Fibroblast of skin of right biceps (primary cell): ENCODE measurements around the gene TWNK.
A peak's percentile ranks its signal among the peaks of the same experiment; 100 is the strongest.

Experiments used
- DNase-seq: peaks from one replicate; pipeline ENCODE4 v3.0.0-alpha.2; 2013

The TWNK gene

GRCh38 chr10:100998183-100998990 is 11.0 kb downstream of the TWNK start:
- peak; percentile 87 for DNase-seq

- peak; percentile 80 for DNase-seq
These were observed 11.8 kb downstream of the TWNK start for GRCh38 chr10:100998991-100999741.

GRCh38 chr10:100999742-101000126 is 12.4 kb downstream of the TWNK start, which contains the start of gene LZTS2:
TSS of gene LZTS2 (plus strand) at chr10:100999808. CDS start at chr10:101002539, 2,731 bp downstream.
- DNase-seq: no peak

DNA sequence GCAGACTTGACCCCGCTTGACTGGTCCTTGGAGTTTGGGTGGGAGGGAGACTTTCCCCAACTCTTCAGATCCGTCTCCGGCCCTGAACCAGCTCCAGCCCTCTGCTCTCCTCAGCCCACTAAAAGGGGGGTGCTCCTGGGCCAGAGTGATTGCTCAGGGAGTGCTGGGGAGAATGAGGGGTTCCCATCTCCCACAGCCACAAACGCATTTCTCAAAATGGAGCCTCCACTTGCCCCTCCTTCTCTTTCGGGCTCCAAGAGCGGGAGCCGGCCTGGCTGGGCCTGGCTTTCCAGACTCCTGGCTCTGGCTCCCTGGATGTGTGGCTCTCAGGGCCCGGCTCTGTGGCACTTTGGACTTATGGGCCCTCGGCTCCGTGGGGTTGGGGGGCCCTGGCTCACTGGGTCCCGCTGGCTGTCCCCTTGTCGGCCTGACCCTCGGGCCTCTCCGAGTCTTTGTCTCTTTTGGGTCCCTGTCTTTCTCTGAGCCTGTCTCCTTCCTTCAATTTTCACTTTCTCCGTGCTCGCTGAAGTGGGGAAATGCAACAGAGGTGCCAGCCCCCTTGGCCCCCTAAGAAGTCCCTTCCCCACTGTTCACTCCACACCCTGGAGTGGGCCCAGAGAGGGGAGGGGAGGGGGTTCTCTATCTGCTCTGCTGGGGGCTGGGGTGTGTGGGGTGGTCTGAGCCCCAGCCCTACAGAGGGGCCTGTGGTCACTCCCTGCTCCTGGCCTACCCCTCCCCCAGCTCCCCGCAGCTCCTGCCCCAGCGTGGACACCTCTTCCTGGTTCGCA is 13.0 kb downstream of the TWNK start:
- DNase-seq: peak; percentile 25

DNA sequence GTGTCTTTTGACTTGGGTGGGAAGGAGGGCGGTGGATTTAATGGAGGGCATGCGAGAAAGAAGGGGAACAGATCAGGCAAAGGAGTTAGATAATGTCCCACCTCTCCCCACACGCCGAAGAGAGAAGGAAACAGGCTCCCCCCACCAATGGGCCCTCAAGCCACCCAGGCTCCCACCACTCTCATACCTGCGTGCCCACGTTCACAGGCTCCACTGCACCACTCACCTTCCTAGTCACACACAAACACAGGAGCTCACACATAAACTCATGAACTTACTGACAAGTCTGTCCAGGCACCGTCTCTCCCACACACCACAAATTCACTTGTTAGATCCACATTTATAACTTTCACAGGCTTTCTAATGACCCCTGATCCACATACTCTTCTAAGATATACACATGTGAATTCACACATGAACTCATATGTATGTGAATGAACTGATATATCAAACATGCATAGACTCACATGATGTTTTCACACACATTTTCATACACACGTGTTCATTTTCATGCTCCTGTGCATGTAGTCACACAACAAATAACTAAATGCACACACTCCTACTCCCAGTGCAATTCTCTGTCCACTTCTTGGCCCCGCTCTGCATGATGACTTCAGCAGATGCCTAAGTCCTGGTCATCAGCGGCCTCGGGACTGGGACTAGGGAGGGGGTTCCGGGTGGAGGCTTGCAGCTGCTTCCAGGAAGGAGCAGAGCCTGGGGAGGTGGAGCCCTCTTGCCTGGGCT is 13.7 kb downstream of the TWNK start:
- peak; percentile 78 for DNase-seq

DNA sequence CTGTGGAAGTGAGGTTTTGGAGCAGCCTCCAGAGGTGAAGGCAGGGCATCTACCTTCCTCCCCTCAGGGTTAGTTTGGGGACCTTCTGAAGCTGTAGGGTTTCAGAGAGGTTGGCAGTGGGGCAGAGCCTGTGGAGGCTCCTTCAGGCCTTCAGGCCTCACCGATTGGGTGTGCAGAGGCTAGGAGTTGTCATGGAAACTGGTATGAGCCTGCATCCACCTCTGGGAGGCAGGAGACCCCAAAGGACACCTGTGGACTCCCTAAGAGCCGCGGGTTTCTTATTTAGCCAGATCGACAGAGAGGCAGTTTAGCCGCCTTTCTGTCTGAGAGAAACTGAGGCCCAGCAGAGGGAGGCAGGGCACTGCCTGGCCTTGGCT is 14.3 kb downstream of the TWNK start:
- no peak for DNase-seq

GRCh38 chr10:101002456-101002855 is 15.1 kb downstream of the TWNK start:
- no peak for DNase-seq

GRCh38 chr10:101003639-101004206 is 16.4 kb downstream of the TWNK start:
- no peak for DNase-seq

DNA sequence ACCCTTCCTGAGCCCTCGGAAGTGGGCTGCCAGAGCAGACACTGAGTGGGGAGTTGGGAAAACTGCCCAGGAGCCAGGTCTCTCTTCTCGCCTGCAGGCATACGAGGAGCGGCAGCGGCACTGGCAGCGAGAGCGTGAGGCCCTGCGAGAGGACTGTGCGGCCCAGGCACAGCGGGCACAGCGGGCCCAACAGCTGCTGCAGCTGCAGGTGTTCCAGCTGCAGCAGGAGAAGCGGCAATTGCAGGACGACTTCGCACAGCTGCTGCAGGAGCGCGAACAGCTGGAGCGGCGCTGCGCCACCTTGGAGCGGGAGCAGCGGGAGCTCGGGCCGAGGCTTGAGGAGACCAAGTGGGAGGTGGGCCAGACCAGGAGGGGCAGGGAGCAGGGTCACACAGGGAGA is 18.0 kb downstream of the TWNK start:
- no peak for DNase-seq

DNA sequence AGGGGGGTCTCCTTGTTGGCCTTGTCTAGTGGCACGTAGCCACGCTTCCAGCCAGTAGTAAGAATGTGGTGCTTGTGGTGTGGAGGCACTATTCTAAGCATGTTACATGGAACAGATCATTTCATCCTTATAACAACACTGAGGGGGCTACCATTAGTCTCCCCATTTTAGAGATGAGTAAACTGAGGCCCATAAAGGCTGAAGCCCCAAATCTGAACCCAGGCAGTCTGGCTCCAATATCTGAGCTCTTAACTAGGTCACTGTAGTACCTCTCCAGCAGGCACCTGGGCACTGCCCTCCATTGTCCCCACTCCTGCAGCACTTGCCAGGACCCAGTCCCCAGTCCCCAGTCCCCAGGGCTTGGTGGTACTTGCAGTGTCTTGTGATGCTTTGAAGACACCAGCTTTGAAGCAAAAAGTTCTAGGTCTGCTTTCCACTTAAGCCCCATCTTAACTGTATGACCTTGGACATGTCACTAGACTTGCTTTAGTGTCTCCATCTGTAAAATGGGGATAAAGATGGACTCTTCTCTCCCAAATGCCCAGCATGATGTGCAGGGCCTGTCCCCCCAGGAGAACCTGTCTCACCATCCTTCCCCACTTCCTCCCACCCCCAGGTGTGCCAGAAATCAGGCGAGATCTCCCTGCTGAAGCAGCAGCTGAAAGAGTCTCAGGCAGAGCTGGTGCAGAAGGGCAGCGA is 18.7 kb downstream of the TWNK start:
- no peak for DNase-seq

GRCh38 chr10:101006593-101007098 is 19.3 kb downstream of the TWNK start:
- DNase-seq: no peak

DNA sequence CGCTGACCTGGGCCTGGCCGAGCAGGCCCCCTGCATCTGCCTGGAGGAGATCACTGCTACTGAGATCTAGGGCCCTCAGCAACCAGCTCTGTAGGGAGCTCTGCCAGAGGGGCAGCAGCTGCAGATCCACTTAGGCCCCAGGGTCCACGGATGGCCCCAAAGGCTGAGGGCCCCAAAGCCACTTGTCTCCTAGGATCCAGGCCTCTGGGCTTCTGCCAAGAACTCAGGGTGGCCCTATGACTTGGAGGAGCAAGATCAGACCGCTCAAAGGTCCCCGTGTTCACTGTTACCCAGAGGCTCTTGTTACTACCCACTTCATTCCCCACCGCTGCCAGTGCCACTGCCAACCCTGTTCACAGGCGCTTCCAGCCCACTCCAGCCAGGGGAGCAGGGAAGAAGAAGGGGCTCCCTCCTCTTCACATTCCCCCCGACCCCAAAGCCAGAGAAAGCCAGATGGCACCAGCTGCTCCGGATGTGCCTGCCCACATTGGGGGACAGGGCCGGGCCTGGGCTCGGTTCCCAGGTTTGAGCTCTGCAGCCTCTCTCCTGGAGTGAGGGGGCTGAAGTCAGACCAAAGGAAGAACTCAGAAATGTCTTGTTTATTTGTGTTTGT is 19.9 kb downstream of the TWNK start:
- no peak for DNase-seq

DNA sequence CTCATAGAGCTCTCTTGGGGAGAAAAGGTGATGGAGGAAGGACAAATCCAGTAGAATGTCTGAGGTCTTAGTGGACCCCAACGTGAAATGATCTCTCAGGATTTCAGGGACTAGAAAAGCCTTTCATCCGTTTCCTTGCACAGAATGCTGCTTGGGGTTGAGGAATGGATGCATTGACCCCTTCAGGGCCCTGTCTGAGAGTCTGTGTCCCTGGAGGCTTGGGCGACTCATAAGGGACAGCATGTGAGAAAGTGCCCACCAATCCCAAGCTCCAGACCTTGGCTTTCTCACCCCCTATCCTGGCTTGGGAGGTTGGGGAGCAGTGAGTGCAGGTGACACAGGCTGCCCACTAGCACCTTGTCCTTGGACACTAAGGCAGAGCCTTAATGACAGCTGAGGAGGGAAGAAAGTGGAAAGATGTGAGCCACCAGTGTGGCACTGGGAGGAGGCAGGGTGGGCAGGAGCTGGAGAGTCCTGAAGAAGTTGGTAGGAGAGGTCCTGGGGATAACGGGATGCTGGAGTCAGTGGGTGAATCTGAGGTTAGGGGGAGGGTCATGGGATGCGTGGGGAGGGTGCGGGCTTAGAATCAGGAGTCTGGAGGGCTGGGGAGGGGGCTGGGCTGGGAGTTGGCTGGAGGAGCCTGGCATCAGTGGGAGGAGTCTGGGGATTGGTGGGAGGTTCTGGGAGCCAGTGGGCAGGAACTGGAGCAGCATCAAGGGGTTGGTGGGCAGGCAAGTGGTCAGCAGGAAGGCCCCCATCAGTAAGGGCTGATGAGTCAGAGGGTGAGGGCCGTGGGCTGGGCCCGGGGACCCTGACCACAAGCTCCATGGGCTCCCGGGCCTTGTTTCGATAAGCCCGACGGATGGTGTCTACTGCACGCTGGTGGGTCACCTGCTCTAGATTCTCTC is 20.8 kb downstream of the TWNK start:
- no peak for DNase-seq

DNA sequence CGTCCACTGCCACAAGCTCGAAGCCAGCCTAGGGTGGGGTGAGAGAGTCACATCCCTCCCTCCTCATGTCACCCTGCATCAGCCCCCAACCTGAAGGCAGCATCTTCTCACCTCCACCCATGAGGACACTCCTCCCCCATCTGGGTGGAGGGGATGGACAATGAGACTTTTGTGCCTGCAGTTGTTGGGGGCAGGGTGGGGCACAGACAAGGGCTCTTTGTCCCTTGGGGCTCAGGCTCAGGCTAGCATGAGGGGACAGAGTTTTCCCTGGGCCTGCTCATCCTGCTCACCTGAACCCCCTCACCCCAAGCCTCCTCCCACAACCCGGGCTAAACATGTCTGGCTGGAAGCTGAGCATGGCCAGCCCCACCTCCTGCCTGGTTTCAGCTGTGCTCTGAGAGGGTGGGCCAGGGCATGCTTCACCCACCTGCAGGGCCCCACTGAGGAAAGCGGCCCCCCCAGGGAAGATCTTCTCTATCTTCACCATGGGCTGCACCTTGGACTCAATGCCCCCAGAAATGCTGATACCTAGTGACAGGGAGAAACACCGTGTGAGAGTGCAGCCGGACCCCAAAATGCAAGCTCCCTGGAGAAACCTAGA is 21.6 kb downstream of the TWNK start:
- DNase-seq: no peak

DNA sequence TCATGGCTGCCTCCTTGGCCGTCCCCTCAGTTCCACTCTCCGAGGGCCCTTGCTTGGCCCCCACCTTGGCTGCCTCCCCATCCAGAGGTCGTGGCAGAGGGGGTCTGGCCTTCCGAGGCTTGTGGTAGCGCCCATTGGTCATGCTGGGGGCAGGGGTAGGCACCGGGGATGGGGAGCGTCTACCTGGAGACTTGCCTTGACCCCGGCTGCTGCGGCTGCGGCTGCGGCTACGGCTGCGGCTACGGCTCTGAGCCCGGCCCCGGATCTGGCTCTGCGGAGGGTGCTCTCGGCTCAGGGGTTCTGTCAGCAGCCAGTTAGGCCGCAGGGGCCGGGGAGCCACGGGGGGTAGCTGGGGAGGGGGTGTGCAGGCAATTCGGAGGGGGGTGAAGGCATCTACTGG is 23.0 kb downstream of the TWNK start:
- no peak for DNase-seq

- no peak for DNase-seq
These were observed 24.4 kb downstream of the TWNK start for GRCh38 chr10:101011517-101012423.

DNA sequence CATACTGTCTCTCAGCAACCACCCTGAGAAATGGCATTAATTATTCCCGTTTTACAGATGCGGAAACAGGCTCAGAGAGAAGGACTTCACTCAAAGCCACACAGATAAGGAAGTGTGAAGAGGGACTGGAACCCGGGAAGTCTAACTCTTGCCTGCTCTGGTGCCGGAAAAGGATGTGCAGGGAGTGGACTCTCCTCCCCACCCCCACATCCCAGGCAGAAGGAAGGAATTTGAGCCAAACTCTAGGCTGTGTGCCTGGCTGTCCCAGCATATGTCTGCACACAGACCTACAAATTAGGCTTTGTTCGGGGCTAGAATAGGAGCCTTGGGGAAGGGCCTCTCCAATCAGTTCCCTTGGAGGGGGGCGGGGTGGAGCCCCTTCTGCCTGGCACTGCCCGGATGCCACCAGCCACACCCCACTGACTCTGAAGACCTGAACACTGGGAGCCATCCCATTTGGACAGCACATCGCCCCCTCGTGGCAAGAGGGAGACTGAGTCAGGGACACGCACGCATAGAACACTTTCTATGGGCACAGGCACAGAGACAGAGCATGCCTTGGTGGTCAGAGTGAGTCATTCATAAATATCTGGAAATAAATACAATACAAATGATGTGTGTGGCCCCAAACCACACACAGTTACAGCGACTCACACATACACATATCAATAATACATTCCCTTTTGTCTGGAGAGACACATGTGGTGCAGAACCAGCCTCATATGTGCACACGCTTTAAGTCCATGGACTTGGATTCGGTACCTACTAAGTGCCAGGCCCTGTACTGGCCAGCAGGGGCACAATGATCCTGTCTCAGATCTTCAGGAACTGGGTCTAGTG is 25.4 kb downstream of the TWNK start:
- peak; percentile 95 for DNase-seq
